Ovary (tissue), 9 donors: ENCODE results near the gene IL18BP. TPM values are rescaled to one million over a fixed set of nuclear protein-coding genes. Genes with fewer than 3 reads are reported as not detected.

Experiments used
- DNase-seq, 5 donors: peaks; one replicate each; pipeline ENCODE4 v3.0.0-alpha.2; 2019 to 2020
- H3K27ac ChIP-seq, 2 donors: fragments of 200-600 bp; one replicate each; pipeline versions ENCODE4 v1.5.1 to v1.8.0; 2019 to 2022
- H3K27me3 ChIP-seq: fragments of 200-600 bp; one replicate; pipeline ENCODE4 v1.8.0; 2022
- H3K36me3 ChIP-seq: fragments of 200-600 bp; sonication (generic); one replicate; pipeline ENCODE4 v1.5.1; 2019
- H3K4me1 ChIP-seq: one replicate; pipeline ENCODE4 v1.8.1; 2013; ENCODE audit warnings: mild to moderate bottlenecking, moderate library complexity; ENCODE audit not compliant: insufficient read depth
- H3K4me3 ChIP-seq: fragments of 200-600 bp; sonication (generic); one replicate; pipeline ENCODE4 v1.5.1; 2017
- H3K9me3 ChIP-seq, 2 donors: fragments of 200-600 bp in 1 of 2; sonication (generic) in 1 of 2; one replicate each; pipeline versions ENCODE4 v1.5.1 to v1.8.1; 2013 to 2019; ENCODE audit warnings: mild to moderate bottlenecking in 1 of 2, moderate library complexity in 1 of 2
- CTCF ChIP-seq, 3 donors: fragments of 450-650 bp in 2 of 3; fragments of 200-600 bp in 1 of 3; IDR thresholded peaks; one replicate each; pipeline versions ENCODE4 v1.5.1 to v1.8.0; 2016 to 2022; ENCODE audit warnings: antibody characterized with exemption in 3 of 3, mild to moderate bottlenecking in 1 of 3
- EP300 ChIP-seq: sonication (generic); formaldehyde crosslinking; IDR thresholded peaks from one replicate; pipeline ENCODE4 v1.6.1; 2017; ENCODE audit warnings: antibody characterized with exemption
- POLR2A ChIP-seq: fragments of 450-650 bp; IDR thresholded peaks from one replicate; pipeline ENCODE4 v1.6.1; 2017; ENCODE audit warnings: antibody characterized with exemption, mild to moderate bottlenecking, moderate library complexity
- WGBS, 3 donors: extraction: QIAGEN DNeasy Blood & Tissue Kit in 1 of 3; methylation state at CpG; one replicate each; pipeline versions ENCODE4 v1.1.5 to v1.1.7; 2013 to 2017; 5-methylcytosine and 5-hydroxymethylcytosine counted together
- intact Hi-C, 4 donors: fragments of 100-400 bp; cut with DNase I; formaldehyde crosslinking; loops; one replicate each; pipeline versions ENCODE4 v1.11.0 to v1.15.1; 2022 to 2023
- polyA plus RNA-seq, 2 donors: library from polyadenylated mRNA; stranded (reverse); fragments of 200-250 nt in 1 of 2; fragments of 350-450 nt in 1 of 2; fragmentation: Illumina TruSeq in 1 of 2; extraction: RNeasy Lipid Tissue Mini Kit (QIAGEN cat#74804) in 1 of 2; gene quantifications; one replicate each; pipeline ENCODE4 v1.2.3, GENCODE V29; 2013 to 2014
- total RNA-seq, 7 donors: library from RNA; depleted of rRNA in 2 of 7; stranded (reverse); fragments of >200 nt in 2 of 7; fragmentation: NEBNext Ultra II Directional in 3 of 7; extraction: Animal tissue kit (Norgen Biotek cat#: 25700) in 3 of 7; gene quantifications; one replicate each; pipeline versions ENCODE4 v1.1.0 to v1.2.4, GENCODE V29; 2016 to 2023
- donor health status: DM: no; HTN: no; CAD: no; lungs with moderate emphysema.
- donor health status: DM: no; HTN: no; CAD: no.
- donor health status: Bipolar disorder and iron deficiency.
- donor health status: DM: yes; HTN: yes; CAD: no.
- donor health status: DM: no; HTN: no; CAD: no.
- donor health status: DM: yes; HTN: yes; CAD: no.

The IL18BP gene
- total and polyA plus RNA-seq, 9 donors = 4.6 to 17.1 (median 8.8) TPM

GRCh38 chr11:72001834-72002591 lies 3.3 kb downstream of the IL18BP start:
- H3K4me1 ChIP-seq = peaks cover 3% of the 10 kb centered on the region
- WGBS, 3 donors = 46% methylated on average over 10 of the region's 10 CpGs
- H3K9me3 ChIP-seq = no peaks in the 10 kb centered on the region
- no peak for TF ChIP-seq EP300
- TF ChIP-seq CTCF (IDR thresholded peaks at IDR 0.05) = no peak
- no peak for DNase-seq
- no peaks in the 10 kb centered on the region for H3K36me3 ChIP-seq
- no peak overlapping the region for H3K4me3 ChIP-seq
- intact Hi-C loops = loop anchor here in 1 of 4 donors (10.0 kb wide), 1 partner anchor 243 kb away; the partner anchor contains the start of gene PHOX2A
- no peaks in the 10 kb centered on the region for H3K27me3 ChIP-seq
- H3K27ac ChIP-seq = no peak overlapping the region

- intact Hi-C loops = loop anchor here in 1 of 4 donors (10.0 kb wide), 1 partner anchor 242 kb away; the partner anchor contains the start of gene PHOX2A
- no peak overlapping the region for H3K27ac ChIP-seq
- WGBS, 3 donors = 73 to 80% (median 78%) methylated on average over 12 of the region's 12 CpGs
- TF ChIP-seq EP300 (no peak), POLR2A (no peak), CTCF (IDR thresholded peaks at IDR 0.05) (no peak)
- H3K36me3 ChIP-seq = no peaks in the 10 kb centered on the region
- H3K4me3 ChIP-seq = no peak overlapping the region
- H3K9me3 ChIP-seq = no peaks in the 10 kb centered on the region
- H3K4me1 ChIP-seq = peaks cover 3% of the 10 kb centered on the region
- DNase-seq = no peak
- no peaks in the 10 kb centered on the region for H3K27me3 ChIP-seq
Observed at GRCh38 chr11:72002841-72003775, 4.4 kb downstream of the IL18BP start.

- Histone ChIP-seq H3K36me3 (no peaks in the 10 kb centered on the region), H3K9me3 (no peaks in the 10 kb centered on the region), H3K4me1 (peaks cover 3% of the 10 kb centered on the region), H3K27ac (no peak overlapping the region), H3K4me3 (no peak overlapping the region), H3K27me3 (no peaks in the 10 kb centered on the region)
- 85 to 92% (median 87%) methylated on average over 20 of the region's 20 CpGs for WGBS, 3 donors
- intact Hi-C loops = loop anchor here in 1 of 4 donors (10.0 kb wide), 1 partner anchor 241 kb away; the partner anchor contains the start of gene PHOX2A
- DNase-seq = no peak
- no peak for TF ChIP-seq POLR2A
- no peak for TF ChIP-seq EP300
- TF ChIP-seq CTCF (IDR thresholded peaks at IDR 0.05) = no peak
Observed at GRCh38 chr11:72003776-72004171, 5.1 kb downstream of the IL18BP start.

- peaks cover 2% of the 10 kb centered on the region for H3K4me1 ChIP-seq
- H3K4me3 ChIP-seq = no peak overlapping the region
- TF ChIP-seq POLR2A = no peak
- TF ChIP-seq EP300 = no peak
- TF ChIP-seq CTCF (IDR thresholded peaks at IDR 0.05) = no peak
- WGBS, 3 donors = 83 to 91% (median 86%) methylated on average over 16 of the region's 16 CpGs
- DNase-seq = no peak
- no peaks in the 10 kb centered on the region for H3K9me3 ChIP-seq
- no peaks in the 10 kb centered on the region for H3K36me3 ChIP-seq
- H3K27ac ChIP-seq = no peak overlapping the region
- no peaks in the 10 kb centered on the region for H3K27me3 ChIP-seq
- intact Hi-C loops = loop anchor here in 1 of 4 donors (10.0 kb wide), 1 partner anchor 240 kb away; the partner anchor contains the start of gene PHOX2A
Observed at GRCh38 chr11:72004515-72005346, 6.0 kb downstream of the IL18BP start.
